Heart right ventricle (tissue), 16 donors: ENCODE results near the gene GFER. TPM values are rescaled to one million over a fixed set of nuclear protein-coding genes. Genes with fewer than 3 reads are reported as not detected.

Experiments
- ATAC-seq, 8 donors: fragments of 200-7000 bp; cut with Tn5 transposase; one replicate each; pipeline ENCODE4 v1.9.1; 2020; ENCODE audit warnings: mild to moderate bottlenecking in 8 of 8, moderate library complexity in 8 of 8, moderate number of reproducible peaks in 1 of 8
- DNase-seq, 2 donors: peaks; one replicate each; pipeline ENCODE4 v3.0.0-alpha.2; 2020
- H3K27ac ChIP-seq, 10 donors: fragments of 200-600 bp; sonication (generic) in 2 of 10; one replicate each; pipeline versions ENCODE4 v1.5.0 to v1.8.0; 2020 to 2022; ENCODE audit warnings: mild to moderate bottlenecking in 3 of 10
- H3K27me3 ChIP-seq, 7 donors: fragments of 200-600 bp; one replicate each; pipeline ENCODE4 v1.8.0; 2021 to 2022; ENCODE audit warnings: mild to moderate bottlenecking in 2 of 7
- H3K36me3 ChIP-seq, 9 donors: fragments of 200-600 bp; sonication (generic) in 1 of 9; one replicate each; pipeline versions ENCODE4 v1.5.0 to v1.8.0; 2020 to 2022; ENCODE audit warnings: mild to moderate bottlenecking in 2 of 9
- H3K4me1 ChIP-seq, 9 donors: fragments of 200-600 bp; sonication (generic) in 1 of 9; one replicate each; pipeline versions ENCODE4 v1.5.0 to v1.8.0; 2020 to 2022; ENCODE audit warnings: mild to moderate bottlenecking in 4 of 9
- H3K4me3 ChIP-seq, 10 donors: fragments of 200-600 bp; sonication (generic) in 2 of 10; one replicate each; pipeline versions ENCODE4 v1.5.0 to v1.8.0; 2020 to 2022; ENCODE audit warnings: mild to moderate bottlenecking in 7 of 10, moderate library complexity in 2 of 10
- H3K9me3 ChIP-seq, 11 donors: fragments of 200-600 bp in 10 of 11; sonication (generic) in 2 of 11; one replicate each; pipeline versions ENCODE4 v1.5.0 to v1.8.0; 2013 to 2022; ENCODE audit warnings: mild to moderate bottlenecking in 2 of 11, control low read depth in 1 of 11, moderate library complexity in 1 of 11
- WGBS, 2 donors: extraction: QIAGEN DNeasy Blood & Tissue Kit; methylation state at CpG; one replicate each; pipeline ENCODE4 v1.1.7; 2013; ENCODE audit warnings: inconsistent platforms in 1 of 2; 5-methylcytosine and 5-hydroxymethylcytosine counted together
- intact Hi-C, 10 donors: fragments of 100-400 bp; cut with DNase I; formaldehyde crosslinking; loops; one replicate each; pipeline versions ENCODE4 v1.11.1 to v1.14.2; 2022
- long read RNA-seq, 3 donors: library from polyadenylated mRNA; unstranded; transcript quantifications; one replicate each; pipeline ENCODE4 v2.0.0, GENCODE V29; 2020 to 2021
- polyA plus RNA-seq, 2 donors: library from polyadenylated mRNA; stranded (reverse); fragments of 200-250 nt; gene quantifications; one replicate each; pipeline ENCODE4 v1.2.3, GENCODE V29; 2013
- total RNA-seq, 10 donors: library from RNA; stranded (reverse); fragmentation: NEBNext Ultra II Directional in 3 of 10; extraction: Animal tissue kit (Norgen Biotek cat#: 25700) in 3 of 10; gene quantifications; one replicate each; pipeline versions ENCODE4 v1.2.1 to v1.2.4, GENCODE V29; 2021 to 2023
- TF ChIP-seq, protein P1 (sequence below), 9 donors: fragments of 200-600 bp; sonication (generic) in 2 of 9; IDR thresholded peaks; one replicate each; pipeline versions ENCODE4 v1.5.0 to v1.8.0; 2021 to 2022; ENCODE audit warnings: antibody characterized with exemption in 9 of 9, mild to moderate bottlenecking in 5 of 9, moderate library complexity in 1 of 9
- donor health status: Arrhythmogenic right ventricular cardiomyopathy.
- donor health status: ischemic (EF 13 %, LVEDD 7.1; RV severe dilation, severe dysfunction).
- donor health status: healthy with polysubstance abuse.
- donor health status: DM: no; HTN: yes; CAD: no.
- donor health status: DM: no; HTN: no; CAD: no.
- donor health status: ischemic (EF 25% LVEDD 6.9; RV normal size, moderate dysfunction).
- donor health status: ischemic (EF 25% LVEDD 5.7; RV mildly dilated, moderate dysfunction).
- donor health status: healthy.
- donor health status: DM: yes; HTN: yes; CAD: no.
- donor health status: Ischemic cardiomyopathy.
- donor health status: ischemic (EF 35%, LVEDD 5.7; RV mildly dilated, moderate dysfunction).
- donor health status: nonischemic (EF 11% LVEDD 7.7; RV severe dilation, severe dysfunction).
- donor health status: DM: yes; HTN: yes; CAD: no.
- donor health status: PGD.
- donor health status: ischemic (EF 29% LVEDD 5.4; RV normal size, mild dysfunction).
- donor health status: nonischemic (EF 23%, LVEDD 6.1; RV moderate dilation, normal function).

Gene GFER
- total RNA-seq (10 to 100 TPM; 14.7 to 30.2 (median 24.5) TPM), polyA plus RNA-seq (10 to 100 TPM; 37.5 to 65.6 TPM)
- long read RNA-seq, donor 1, transcript GFER-201 (3 exons, 2,345 nt) = major isoform, 18 of 21 reads
- long read RNA-seq, donor 1, partial matches to known transcripts = 0 of 21 reads
- long read RNA-seq, donor 1, other reads (novel, unspliced or antisense) = 1 of 21 reads
- long read RNA-seq, donor 2, transcript GFER-201 (3 exons, 2,345 nt) = major isoform, 21 of 27 reads
- long read RNA-seq, donor 2, partial matches to known transcripts = 0 of 27 reads
- long read RNA-seq, donor 2, other reads (novel, unspliced or antisense) = 3 of 27 reads
- long read RNA-seq, donor 3, partial matches to known transcripts = 0 of 7 reads
- long read RNA-seq, donor 3, other reads (novel, unspliced or antisense) = 3 of 7 reads

GRCh38 chr16:1983544-1984346, at the start of gene GFER:
Gene GFER (plus strand): TSS chr16:1984193. CDS start chr16:1984219, 26 bp downstream.
- peak; percentile 88 to 92 for DNase-seq
- H3K4me3 ChIP-seq = peak within 1 kb of the TSS; percentile 80 to 98 (median 91)
- ATAC-seq = peak; percentile 94 to 98 (median 94)
- 0% methylated on average over 95 to 109 of the region's 109 CpGs for WGBS, 2 donors
- H3K27ac ChIP-seq = peak within 1 kb of the TSS; percentile 65 to 89 (median 81)
- peaks cover 15 to 54% (median 43%) of the 10 kb centered on the region in 7 donors for H3K27me3 ChIP-seq
- H3K9me3 ChIP-seq = no peaks in the 10 kb centered on the region
- TF ChIP-seq, protein P1, sequence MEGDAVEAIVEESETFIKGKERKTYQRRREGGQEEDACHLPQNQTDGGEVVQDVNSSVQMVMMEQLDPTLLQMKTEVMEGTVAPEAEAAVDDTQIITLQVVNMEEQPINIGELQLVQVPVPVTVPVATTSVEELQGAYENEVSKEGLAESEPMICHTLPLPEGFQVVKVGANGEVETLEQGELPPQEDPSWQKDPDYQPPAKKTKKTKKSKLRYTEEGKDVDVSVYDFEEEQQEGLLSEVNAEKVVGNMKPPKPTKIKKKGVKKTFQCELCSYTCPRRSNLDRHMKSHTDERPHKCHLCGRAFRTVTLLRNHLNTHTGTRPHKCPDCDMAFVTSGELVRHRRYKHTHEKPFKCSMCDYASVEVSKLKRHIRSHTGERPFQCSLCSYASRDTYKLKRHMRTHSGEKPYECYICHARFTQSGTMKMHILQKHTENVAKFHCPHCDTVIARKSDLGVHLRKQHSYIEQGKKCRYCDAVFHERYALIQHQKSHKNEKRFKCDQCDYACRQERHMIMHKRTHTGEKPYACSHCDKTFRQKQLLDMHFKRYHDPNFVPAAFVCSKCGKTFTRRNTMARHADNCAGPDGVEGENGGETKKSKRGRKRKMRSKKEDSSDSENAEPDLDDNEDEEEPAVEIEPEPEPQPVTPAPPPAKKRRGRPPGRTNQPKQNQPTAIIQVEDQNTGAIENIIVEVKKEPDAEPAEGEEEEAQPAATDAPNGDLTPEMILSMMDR (IDR thresholded peaks at IDR 0.05) = peak; percentile 9 to 73 (median 52)
- H3K4me1 ChIP-seq = peaks cover 11 to 43% (median 30%) of the 10 kb centered on the region in 9 donors
- intact Hi-C loops = loop anchor here in 1 of 10 donors (10.0 kb wide), 1 partner anchor 59 kb away; no protein-coding TSS in a partner anchor
- peaks cover 0 to 26% (median 12%) of the 10 kb centered on the region in 9 donors for H3K36me3 ChIP-seq

- Histone ChIP-seq H3K27me3 (no peaks in the 10 kb centered on the region), H3K36me3 (peaks cover 0 to 45% (median 23%) of the 10 kb centered on the region in 9 donors), H3K9me3 (no peaks in the 10 kb centered on the region), H3K4me1 (peaks cover 2 to 36% (median 7%) of the 10 kb centered on the region in 9 donors), H3K27ac (peak overlapping the region in 1 of 10 donors; percentile 82), H3K4me3 (no peak overlapping the region)
- ATAC-seq (no peak), DNase-seq (no peak)
- TF ChIP-seq, protein P1 (IDR thresholded peaks at IDR 0.05) = no peak
- WGBS, 2 donors = 93 to 95% methylated on average over 11 of the region's 11 CpGs
- intact Hi-C loops = loop anchor here in 1 of 10 donors (5.0 kb wide), 1 partner anchor 160 kb away; no protein-coding TSS in a partner anchor
Observed at GRCh38 chr16:1936945-1937479, 47.0 kb upstream of the GFER start.

- DNase-seq (no peak), ATAC-seq (no peak)
- peak overlapping the region in 2 of 10 donors; percentile 22 to 82 for H3K27ac ChIP-seq
- TF ChIP-seq, protein P1 (IDR thresholded peaks at IDR 0.05) = no peak
- H3K36me3 ChIP-seq = peaks cover 0 to 45% (median 23%) of the 10 kb centered on the region in 9 donors
- no peaks in the 10 kb centered on the region for H3K9me3 ChIP-seq
- H3K4me1 ChIP-seq = peaks cover 8 to 42% (median 13%) of the 10 kb centered on the region in 9 donors
- H3K4me3 ChIP-seq = peak overlapping the region in 1 of 10 donors; percentile 28
- WGBS, 2 donors = 91 to 94% methylated on average over 10 of the region's 10 CpGs
- H3K27me3 ChIP-seq = no peaks in the 10 kb centered on the region
- intact Hi-C loops = loop anchor here in 1 of 10 donors (5.0 kb wide), 1 partner anchor 161 kb away; no protein-coding TSS in a partner anchor
Observed at GRCh38 chr16:1938316-1938715, 45.7 kb upstream of the GFER start.
